A549 treated with dexamethasone at 1 μM for 4 hours (cell line): ENCODE results near the gene PNKP. TPM values are rescaled to one million over a fixed set of nuclear protein-coding genes. Genes with fewer than 3 reads are reported as not detected.

Source experiments
- total RNA-seq: library from RNA; stranded (reverse); fragments of 200-300 nt; extraction: Qiagen RNA extraction; gene quantifications from 5 replicates; pipeline ENCODE4 v1.2.3, GENCODE V29; 2022

The PNKP gene
- total RNA-seq, result 28.8 to 56.1 TPM (median 43.1 TPM) in 5 replicates

GRCh38 chr19:49866933-49867782 is at the start of gene PNKP:
Gene PNKP (minus strand): TSS chr19:49867576. CDS start chr19:49867204, 372 bp downstream.

GRCh38 chr19:49896863-49897621 is 29.7 kb upstream of the PNKP start, which contains the start of gene IL4I1:
Gene IL4I1 (minus strand): TSS chr19:49896887. CDS start chr19:49896160, 727 bp downstream.

DNA sequence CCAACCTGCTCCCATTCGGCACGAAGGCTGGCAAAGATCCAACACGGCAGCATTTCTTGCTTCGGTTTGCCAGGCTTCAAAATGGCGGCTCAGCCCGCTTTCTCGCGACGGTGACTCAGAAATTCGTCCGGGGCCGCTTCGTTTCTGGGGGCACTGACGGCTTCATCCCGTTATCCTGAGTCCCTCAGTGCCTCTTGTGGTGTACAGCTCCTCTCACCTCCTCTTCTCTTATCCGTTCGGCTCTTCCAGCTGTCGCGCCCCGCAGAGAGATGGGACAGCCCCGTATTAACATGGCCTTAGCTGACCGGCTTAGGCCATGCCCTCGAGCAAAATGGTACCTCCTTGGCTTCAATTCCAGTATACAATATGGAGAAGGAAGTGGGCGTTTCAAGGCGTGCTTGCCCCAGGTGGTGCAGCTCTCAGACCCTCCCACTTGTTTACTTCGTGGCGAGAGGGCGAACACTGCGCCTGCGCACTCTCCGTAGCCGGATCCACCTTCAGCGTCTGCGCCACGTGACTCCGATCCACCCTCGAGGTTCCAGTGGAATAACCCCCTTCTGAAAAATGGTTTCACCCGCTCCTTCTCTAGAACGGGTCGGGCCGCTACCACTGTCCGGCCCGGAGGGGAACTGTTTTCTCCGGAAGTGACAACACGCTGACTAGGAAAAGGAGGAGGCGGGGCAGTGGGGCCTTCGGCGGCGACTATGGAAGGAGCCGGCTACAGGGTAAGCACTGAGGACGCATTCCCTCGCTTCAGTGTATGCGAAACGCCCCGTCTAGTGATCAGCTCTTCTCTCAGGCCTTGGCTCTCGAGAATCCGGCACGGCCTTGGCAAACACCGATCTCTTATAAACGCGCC is 9.9 kb upstream of the PNKP start, which contains the start of the genes AKT1S1 and TBC1D17:
Gene AKT1S1 (minus strand): TSS at position 336 of the 859 bp plus-strand sequence. CDS start 4,060 bp downstream, outside the sequence.
Gene TBC1D17 (plus strand): TSS at position 683 of the 859 bp plus-strand sequence. CDS start 22 bp downstream, at position 705.

GRCh38 chr19:49850487-49851342 is 16.7 kb downstream of the PNKP start, which contains the start of gene PTOV1:
Gene PTOV1 (plus strand): TSS chr19:49851159.

GRCh38 chr19:49817964-49818648 is 49.3 kb downstream of the PNKP start, which contains the start of gene MED25:
Gene MED25 (plus strand): TSS chr19:49818289. CDS start chr19:49818342, 53 bp downstream.

GRCh38 chr19:49812997-49813861 is 54.1 kb downstream of the PNKP start, which contains the start of gene FUZ:
Gene FUZ (minus strand): TSS chr19:49813292. CDS start chr19:49813106, 186 bp downstream.

Other genes starting within 250 kb of the PNKP start
- 105 to 170 TPM (median 157 TPM) in 5 replicates for gene RRAS, start 227.4 kb downstream of the PNKP start, total RNA-seq
- 39.2 to 76.5 TPM (median 69.9 TPM) in 5 replicates for gene SCAF1, start 225.4 kb downstream of the PNKP start, total RNA-seq
- 67.8 to 112 TPM (median 100 TPM) in 5 replicates for gene IRF3, start 201.7 kb downstream of the PNKP start, total RNA-seq
- 56.1 to 64.2 TPM (median 59.7 TPM) in 5 replicates for gene BCL2L12, start 201.6 kb downstream of the PNKP start, total RNA-seq
- 394 to 431 TPM (median 409 TPM) in 5 replicates for gene PRMT1, start 190.3 kb downstream of the PNKP start, total RNA-seq
- gene ADM5, start 178.0 kb downstream of the PNKP start, total RNA-seq, result 3.0 to 5.7 TPM (median 5.0 TPM) in 5 replicates
- gene CPT1C, start 176.5 kb downstream of the PNKP start, total RNA-seq, result 11.3 to 13.2 TPM (median 12.1 TPM) in 5 replicates
- gene TSKS, start 104.3 kb downstream of the PNKP start, total RNA-seq, result not detected in 5 replicates
- gene AP2A1, start 100.6 kb downstream of the PNKP start, total RNA-seq, result 38.6 to 62.6 TPM (median 60.1 TPM) in 5 replicates
- 12.7 to 14.1 TPM (median 13.9 TPM) in 5 replicates for gene FUZ, start 54.3 kb downstream of the PNKP start, total RNA-seq
- 41.8 to 70.4 TPM (median 65.8 TPM) in 5 replicates for gene MED25, start 49.3 kb downstream of the PNKP start, total RNA-seq
- gene PTOV1, start 16.4 kb downstream of the PNKP start, total RNA-seq, result 108 to 147 TPM (median 141 TPM) in 5 replicates
- gene AKT1S1, start 9.8 kb upstream of the PNKP start, total RNA-seq, result 65.8 to 131 TPM (median 114 TPM) in 5 replicates
- gene TBC1D17, start 10.1 kb upstream of the PNKP start, total RNA-seq, result 17.1 to 22.6 TPM (median 21.4 TPM) in 5 replicates
- 0.40 to 0.94 TPM (median 0.62 TPM) in 5 replicates for gene IL4I1, start 29.3 kb upstream of the PNKP start, total RNA-seq
- 40.2 to 52.1 TPM (median 50.0 TPM) in 5 replicates for gene ATF5, start 61.6 kb upstream of the PNKP start, total RNA-seq
- gene NUP62, start 61.9 kb upstream of the PNKP start, total RNA-seq, result 61.0 to 99.1 TPM (median 98.1 TPM) in 5 replicates
- 0.10 to 0.28 TPM (median 0.16 TPM) in 5 replicates for gene SIGLEC11, start 93.6 kb upstream of the PNKP start, total RNA-seq
- 34.0 to 39.2 TPM (median 38.1 TPM) in 5 replicates for gene VRK3, start 157.8 kb upstream of the PNKP start, total RNA-seq
- 8.3 to 11.6 TPM (median 10.3 TPM) in 5 replicates for gene ZNF473, start 158.4 kb upstream of the PNKP start, total RNA-seq